ENCODE measurements around the gene TIGIT. TPM values are rescaled to one million over a fixed set of nuclear protein-coding genes. Genes with fewer than 3 reads are reported as not detected.

TIGIT gene
- total RNA-seq, 2 donors from 2014 or later: 0.48 to 0.60 TPM

GRCh38 chr3:114338651-114339357 lies 45.0 kb downstream of the TIGIT start:
- no peak for DNase-seq (ENCODE audit: low spot score)
- intact Hi-C loops (cut with DNase I): loop anchor here in 1 of 2 donors (10.0 kb wide), 1 partner anchor 484 kb away; no protein-coding TSS in a partner anchor

- intact Hi-C loops (cut with DNase I): no loop called here
- DNase-seq (ENCODE audit: low spot score): no peak
Measured at GRCh38 chr3:114344492-114344891, 50.7 kb downstream of the TIGIT start.

GRCh38 chr3:114350271-114350670 lies 56.4 kb downstream of the TIGIT start:
- no peak for DNase-seq (ENCODE audit: low spot score)
- intact Hi-C loops (cut with DNase I): no loop called here

GRCh38 chr3:114350690-114351089 lies 56.9 kb downstream of the TIGIT start:
- no peak for DNase-seq (ENCODE audit: low spot score)
- intact Hi-C loops (cut with DNase I): no loop called here

- intact Hi-C loops (cut with DNase I): no loop called here
- no peak for DNase-seq (ENCODE audit: low spot score)
Measured at GRCh38 chr3:114351123-114351821, 57.4 kb downstream of the TIGIT start.

GRCh38 chr3:114351822-114352145 lies 58.0 kb downstream of the TIGIT start:
- no peak for DNase-seq (ENCODE audit: low spot score)
- intact Hi-C loops (cut with DNase I): no loop called here

GRCh38 chr3:114355653-114356052 lies 61.8 kb downstream of the TIGIT start:
- intact Hi-C loops (cut with DNase I): no loop called here

GRCh38 chr3:114356066-114356465 lies 62.2 kb downstream of the TIGIT start:
- intact Hi-C loops (cut with DNase I): no loop called here
- DNase-seq (ENCODE audit: low spot score): no peak

More at GRCh38 chr3:114355653-114356052, 61.8 kb downstream of the TIGIT start:
- no peak for DNase-seq (ENCODE audit: low spot score)

- intact Hi-C loops (cut with DNase I): no loop called here
- no peak for DNase-seq (ENCODE audit: low spot score)
Measured at GRCh38 chr3:114356525-114356924, 62.7 kb downstream of the TIGIT start.

Other genes starting within 250 kb of the TIGIT start
- gene CCDC191, start 237.5 kb upstream of the TIGIT start, total RNA-seq: 1 to 10 TPM; 2.7 to 3.5 TPM
- gene QTRT2, start 237.3 kb upstream of the TIGIT start, total RNA-seq: 10 to 100 TPM; 16.4 to 16.9 TPM
- gene DRD3, start 115.0 kb upstream of the TIGIT start, total RNA-seq: not detected
- gene ZNF80, start 56.5 kb upstream of the TIGIT start, total RNA-seq: not detected